Vagina (tissue), 2 donors: ENCODE measurements around the gene TMSB15C. TPM values are rescaled to one million over a fixed set of nuclear protein-coding genes. Genes with fewer than 3 reads are reported as not detected.
"Not testable (repeated sequence)": the region's sequence is repeated elsewhere in the genome, so short reads cannot be mapped to it uniquely, and the experiment has no call there.

Experiments used
- DNase-seq, 2 donors: peaks; one replicate each; pipeline ENCODE4 v3.0.0-alpha.2; 2017; ENCODE audit errors: extremely low spot score in 2 of 2
- H3K27ac ChIP-seq: fragments of 200-600 bp; sonication (generic); one replicate; pipeline ENCODE4 v1.5.1; 2019
- H3K27me3 ChIP-seq: fragments of 200-600 bp; sonication (generic); one replicate; pipeline ENCODE4 v1.5.1; 2019
- H3K36me3 ChIP-seq, 2 donors: fragments of 200-600 bp; sonication (generic); one replicate each; pipeline ENCODE4 v1.5.1; 2017 to 2019
- H3K4me1 ChIP-seq: fragments of 200-600 bp; sonication (generic); one replicate; pipeline ENCODE4 v1.5.1; 2019
- H3K4me3 ChIP-seq, 2 donors: fragments of 200-600 bp; sonication (generic); 1 replicate in 1 of 2; 2 replicates in 1 of 2; pipeline ENCODE4 v1.5.1; 2016 to 2019
- H3K9me3 ChIP-seq: fragments of 200-600 bp; sonication (generic); one replicate; pipeline ENCODE4 v1.5.1; 2019
- POLR2A ChIP-seq, 2 donors: fragments of 450-650 bp; IDR thresholded peaks; one replicate each; pipeline ENCODE4 v1.6.1; 2017; ENCODE audit warnings: antibody characterized with exemption in 2 of 2, mild to moderate bottlenecking in 2 of 2, moderate library complexity in 2 of 2
- POLR2AphosphoS5 ChIP-seq, 2 donors: sonication (generic); formaldehyde crosslinking; IDR thresholded peaks; one replicate each; pipeline ENCODE4 v1.9.0; 2017; ENCODE audit warnings: antibody characterized with exemption in 2 of 2, mild to moderate bottlenecking in 2 of 2, low read depth in 1 of 2; ENCODE audit not compliant: insufficient read depth in 1 of 2
- intact Hi-C: fragments of 100-400 bp; cut with DNase I; formaldehyde crosslinking; loops from one replicate; pipeline ENCODE4 v1.15.1; 2023
- total RNA-seq: library from RNA; depleted of rRNA; stranded (reverse); fragments of >200 nt; gene quantifications from one replicate; pipeline ENCODE4 v1.2.3, GENCODE V29; 2016
- TF ChIP-seq, protein P1 (sequence below), 3 experiments: fragments of 450-650 bp in 2 of 3; fragments of 200-600 bp in 1 of 3; sonication (generic) in 1 of 3; IDR thresholded peaks; one replicate each; pipeline ENCODE4 v1.5.1; 2017 to 2019; ENCODE audit warnings: antibody characterized with exemption in 3 of 3, mild to moderate bottlenecking in 2 of 3, moderate library complexity in 2 of 3

The TMSB15C gene
- total RNA-seq, 1 donor from 2014 or later, result 4.7 TPM

DNA sequence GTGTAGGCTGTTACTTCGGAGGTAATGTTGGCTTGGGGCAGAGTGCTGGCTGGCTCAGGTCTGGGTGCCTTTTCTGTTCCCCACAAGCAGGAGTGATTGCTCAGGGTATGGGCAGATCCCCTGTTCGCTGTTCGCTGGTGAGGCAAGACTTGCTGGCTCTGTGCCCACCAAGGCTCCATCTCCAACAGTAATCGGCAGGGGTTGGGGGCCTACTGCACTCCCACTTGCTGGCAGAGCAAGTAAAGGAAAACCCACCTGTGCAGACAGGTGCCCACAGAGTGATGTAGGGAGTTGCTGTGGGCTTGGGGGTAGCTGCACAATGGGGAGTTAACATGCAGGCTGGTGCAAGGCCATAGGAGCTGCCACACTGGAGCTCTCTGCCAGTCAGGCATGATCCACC lies 8.0 kb upstream of the TMSB15C start:
- no peak overlapping the region for H3K27ac ChIP-seq
- no peaks in the 10 kb centered on the region for H3K36me3 ChIP-seq
- intact Hi-C loops, result no loop called here
- DNase-seq, result no peak
- H3K4me3 ChIP-seq, result no peak overlapping the region
- no peaks in the 10 kb centered on the region for H3K4me1 ChIP-seq
- TF ChIP-seq POLR2AphosphoS5 (IDR thresholded peaks at IDR 0.05; ENCODE audit: insufficient read depth in 1 of 2, low read depth in 1 of 2) (no peak), POLR2A (IDR thresholded peaks at IDR 0.05) (no peak)
- TF ChIP-seq, protein P1, sequence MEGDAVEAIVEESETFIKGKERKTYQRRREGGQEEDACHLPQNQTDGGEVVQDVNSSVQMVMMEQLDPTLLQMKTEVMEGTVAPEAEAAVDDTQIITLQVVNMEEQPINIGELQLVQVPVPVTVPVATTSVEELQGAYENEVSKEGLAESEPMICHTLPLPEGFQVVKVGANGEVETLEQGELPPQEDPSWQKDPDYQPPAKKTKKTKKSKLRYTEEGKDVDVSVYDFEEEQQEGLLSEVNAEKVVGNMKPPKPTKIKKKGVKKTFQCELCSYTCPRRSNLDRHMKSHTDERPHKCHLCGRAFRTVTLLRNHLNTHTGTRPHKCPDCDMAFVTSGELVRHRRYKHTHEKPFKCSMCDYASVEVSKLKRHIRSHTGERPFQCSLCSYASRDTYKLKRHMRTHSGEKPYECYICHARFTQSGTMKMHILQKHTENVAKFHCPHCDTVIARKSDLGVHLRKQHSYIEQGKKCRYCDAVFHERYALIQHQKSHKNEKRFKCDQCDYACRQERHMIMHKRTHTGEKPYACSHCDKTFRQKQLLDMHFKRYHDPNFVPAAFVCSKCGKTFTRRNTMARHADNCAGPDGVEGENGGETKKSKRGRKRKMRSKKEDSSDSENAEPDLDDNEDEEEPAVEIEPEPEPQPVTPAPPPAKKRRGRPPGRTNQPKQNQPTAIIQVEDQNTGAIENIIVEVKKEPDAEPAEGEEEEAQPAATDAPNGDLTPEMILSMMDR (IDR thresholded peaks at IDR 0.05), result no peak
- H3K27me3 ChIP-seq, result no peaks in the 10 kb centered on the region
- no peaks in the 10 kb centered on the region for H3K9me3 ChIP-seq

DNA sequence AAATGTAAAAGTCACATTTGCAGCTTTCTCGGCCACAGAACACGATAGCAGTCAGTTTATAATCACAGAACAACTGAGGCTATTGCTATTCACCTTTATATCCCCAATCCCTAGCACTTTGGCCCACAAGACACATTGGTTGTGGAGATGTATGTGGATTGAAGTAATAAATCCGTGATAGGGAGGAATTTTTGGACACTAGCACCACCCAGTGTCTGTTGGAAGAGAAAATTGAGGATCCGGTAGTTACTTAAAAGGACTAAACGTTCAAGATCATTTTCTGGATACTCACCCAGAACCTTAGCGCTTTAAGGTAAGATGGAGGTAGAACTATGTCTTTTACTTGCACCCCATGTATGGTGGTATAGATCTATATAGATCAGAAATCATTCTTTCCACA lies 1.8 kb upstream of the TMSB15C start:
- H3K4me3 ChIP-seq, H3K9me3 ChIP-seq, H3K36me3 ChIP-seq, intact Hi-C loops, H3K27ac ChIP-seq, DNase-seq, H3K27me3 ChIP-seq, H3K4me1 ChIP-seq: not testable (repeated sequence)

DNA sequence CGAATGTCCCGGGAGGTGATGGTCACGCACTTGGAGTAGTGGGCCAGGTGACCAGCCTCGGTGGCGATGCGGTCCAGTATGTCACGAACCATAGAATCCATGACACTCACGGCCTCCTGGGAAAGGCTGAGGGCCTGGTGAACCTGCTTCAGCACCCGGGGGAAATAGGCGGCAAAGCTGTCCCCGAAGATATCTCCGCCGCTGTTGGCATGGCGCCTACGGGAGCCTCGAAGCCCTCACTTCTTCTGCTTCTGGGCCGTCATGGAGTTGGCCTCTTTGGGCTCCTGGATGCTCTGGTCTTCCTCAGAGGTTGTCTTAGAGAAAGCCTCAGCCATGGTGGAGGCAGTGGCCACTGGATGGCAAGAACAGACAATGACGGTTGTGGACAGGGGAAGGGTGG lies 13.4 kb downstream of the TMSB15C start:
- H3K9me3 ChIP-seq, H3K4me3 ChIP-seq, H3K27me3 ChIP-seq, H3K36me3 ChIP-seq, H3K4me1 ChIP-seq, H3K27ac ChIP-seq, DNase-seq, intact Hi-C loops: not testable (repeated sequence)

DNA sequence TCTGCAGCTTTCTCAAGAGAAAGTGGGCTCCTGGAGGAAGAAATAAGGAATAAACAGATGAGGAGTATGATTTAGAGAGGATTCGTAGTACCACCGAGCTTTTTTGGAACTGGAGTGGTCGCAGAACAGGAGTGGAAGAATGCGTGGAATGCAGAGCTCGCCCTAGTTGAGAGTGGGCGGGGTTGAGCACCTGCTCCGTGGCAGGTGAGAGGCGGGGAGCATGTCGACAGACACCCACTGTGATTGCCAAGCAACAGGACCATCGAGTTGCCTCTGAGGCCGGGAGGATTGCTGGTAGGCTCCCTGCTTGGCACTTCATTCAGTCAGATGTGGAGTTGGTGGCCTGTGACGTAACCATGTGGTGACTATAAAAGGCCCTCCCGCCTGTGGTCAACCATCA lies 21.1 kb downstream of the TMSB15C start:
- H3K27me3 ChIP-seq, H3K9me3 ChIP-seq, H3K4me1 ChIP-seq, H3K4me3 ChIP-seq, DNase-seq, H3K27ac ChIP-seq, H3K36me3 ChIP-seq, intact Hi-C loops: not testable (repeated sequence)

DNA sequence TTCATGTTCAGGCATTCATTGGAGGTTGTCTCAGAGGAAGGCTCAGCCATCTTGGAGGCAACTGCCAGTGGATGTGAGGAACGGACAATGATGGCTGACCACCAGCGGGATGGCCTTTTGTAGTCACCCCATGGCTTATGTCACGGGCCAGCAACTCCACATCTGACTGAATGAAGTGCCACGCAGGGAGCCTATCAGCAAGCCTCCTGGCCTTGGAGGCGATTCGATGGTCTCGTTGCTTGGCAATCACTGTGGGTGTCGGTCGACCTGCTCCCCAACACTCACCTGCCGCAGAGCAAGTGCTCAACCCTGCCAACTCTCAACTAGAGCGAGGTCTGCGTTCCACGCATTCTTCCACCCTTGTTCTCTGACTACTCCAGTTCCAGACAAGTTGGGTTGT lies 28.9 kb downstream of the TMSB15C start:
- H3K27ac ChIP-seq, result no peak overlapping the region
- no peaks in the 10 kb centered on the region for H3K27me3 ChIP-seq
- H3K4me1 ChIP-seq, result no peaks in the 10 kb centered on the region
- H3K4me3 ChIP-seq, result no peak overlapping the region
- DNase-seq, result no peak
- intact Hi-C loops, result no loop called here
- TF ChIP-seq POLR2AphosphoS5 (IDR thresholded peaks at IDR 0.05; ENCODE audit: insufficient read depth in 1 of 2, low read depth in 1 of 2) (no peak), POLR2A (IDR thresholded peaks at IDR 0.05) (no peak)
- TF ChIP-seq, protein P1 (IDR thresholded peaks at IDR 0.05), result no peak
- no peaks in the 10 kb centered on the region for H3K9me3 ChIP-seq
- no peaks in the 10 kb centered on the region for H3K36me3 ChIP-seq

DNA sequence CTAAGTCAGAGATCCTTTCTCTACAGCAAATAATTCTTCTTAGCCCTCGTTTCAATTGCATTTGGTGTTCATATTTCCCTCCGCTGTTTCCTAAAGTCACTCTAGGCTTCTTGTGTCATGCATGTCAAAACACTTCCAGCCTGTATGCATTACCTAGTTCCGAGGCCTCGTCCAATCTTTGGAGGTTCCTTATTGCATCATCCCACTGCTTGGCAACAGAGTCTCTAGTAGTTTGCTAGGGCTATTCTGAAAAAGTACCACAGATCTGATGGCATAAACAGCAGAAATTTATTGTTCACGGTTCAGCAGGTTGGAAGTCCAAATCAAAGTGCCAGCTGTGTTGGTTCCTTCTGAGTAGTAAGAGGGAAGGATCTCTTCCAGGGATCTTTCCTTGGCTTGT lies 30.4 kb downstream of the TMSB15C start:
- H3K4me1 ChIP-seq, result no peaks in the 10 kb centered on the region
- intact Hi-C loops, result no loop called here
- H3K9me3 ChIP-seq, result no peaks in the 10 kb centered on the region
- H3K27ac ChIP-seq, result no peak overlapping the region
- H3K36me3 ChIP-seq, result no peaks in the 10 kb centered on the region
- H3K27me3 ChIP-seq, result no peaks in the 10 kb centered on the region
- no peak for DNase-seq
- H3K4me3 ChIP-seq, result no peak overlapping the region
- TF ChIP-seq POLR2A (IDR thresholded peaks at IDR 0.05), result no peak

DNA sequence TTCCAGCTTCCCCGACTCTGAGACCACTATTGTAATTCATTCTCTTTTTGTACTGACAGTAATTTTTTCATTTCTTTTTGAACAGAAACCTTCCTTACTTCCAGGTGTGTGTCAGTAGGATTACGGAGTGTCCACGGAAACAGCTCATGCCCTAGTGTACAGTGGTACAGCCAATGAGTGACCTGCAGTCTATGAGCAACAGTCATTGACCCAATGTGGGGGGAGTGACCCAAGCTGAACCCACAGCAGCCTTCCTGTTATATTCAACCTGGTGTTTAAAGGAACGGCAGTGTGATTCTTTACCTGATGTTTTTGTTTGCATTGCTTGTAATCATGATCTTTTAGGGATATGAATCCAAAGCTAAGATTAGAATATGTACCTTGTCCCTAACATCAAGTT lies 35.0 kb downstream of the TMSB15C start:
- Histone ChIP-seq H3K4me3 (no peak overlapping the region), H3K9me3 (no peaks in the 10 kb centered on the region), H3K4me1 (no peaks in the 10 kb centered on the region), H3K36me3 (no peaks in the 10 kb centered on the region), H3K27ac (no peak overlapping the region), H3K27me3 (no peaks in the 10 kb centered on the region)
- no peak for DNase-seq
- TF ChIP-seq POLR2AphosphoS5 (IDR thresholded peaks at IDR 0.05; ENCODE audit: insufficient read depth in 1 of 2, low read depth in 1 of 2) (no peak), POLR2A (IDR thresholded peaks at IDR 0.05) (no peak)
- TF ChIP-seq, protein P1 (IDR thresholded peaks at IDR 0.05), result no peak
- intact Hi-C loops, result no loop called here
